Measurements from ENCODE around the gene SHISA8.

- no peak for TF ChIP-seq CTCF (IDR thresholded peaks at IDR 0.05; ENCODE audit: borderline replicate concordance, extremely low read depth, low read length, poor library complexity, severe bottlenecking)
- no peak for TF ChIP-seq EZH2 (IDR thresholded peaks at IDR 0.05; ENCODE audit: borderline replicate concordance, low read depth, low read length, severe bottlenecking)
These were observed 49.2 kb upstream of the SHISA8 start for GRCh38 chr22:41964112-41964491.

Measured in DND-41 (cell line).